H1 (cell line): Measurements from ENCODE around the gene MIB1.

Experiments used
- CHD2 ChIP-seq: IDR thresholded peaks from 2 replicates; pipeline ENCODE4 v1.6.1; 2012; ENCODE audit warnings: low read length, improper control_type of control experiment
- CTCF ChIP-seq, 3 experiments: IDR thresholded peaks; 1 replicate in 2 of 3; 2 replicates in 1 of 3; pipeline versions ENCODE4 v1.5.1 to v1.6.1; 2011; ENCODE audit warnings: low read length in 3 of 3, mild to moderate bottlenecking in 3 of 3, inconsistent platforms in 2 of 3, low read depth in 1 of 3, moderate library complexity in 1 of 3; ENCODE audit not compliant: insufficient read depth in 1 of 3; ENCODE audit errors: control extremely low read depth in 1 of 3
- JUN ChIP-seq: IDR thresholded peaks from 2 replicates; pipeline ENCODE4 v1.6.1; 2011; ENCODE audit warnings: low read depth, mild to moderate bottlenecking, improper control_type of control experiment, low read length
- KDM1A ChIP-seq: fragments of 200-600, 300-600 bp; sonication (generic); IDR thresholded peaks from 2 replicates; pipeline ENCODE4 v1.7.1; 2016; ENCODE audit warnings: mild to moderate bottlenecking, low read length, borderline replicate concordance
- MAX ChIP-seq: IDR thresholded peaks from 2 replicates; pipeline ENCODE4 v1.6.1; 2012; ENCODE audit warnings: inconsistent platforms
- POLR2A ChIP-seq, 2 experiments: IDR thresholded peaks; 1 replicate in 1 of 2; 2 replicates in 1 of 2; pipeline ENCODE4 v1.6.1; 2011; ENCODE audit warnings: low read depth in 2 of 2, low read length in 2 of 2, mild to moderate bottlenecking in 2 of 2; ENCODE audit errors: control extremely low read depth in 1 of 2
- RAD21 ChIP-seq, 2 experiments: IDR thresholded peaks in 1 of 2; conservative IDR thresholded peaks in 1 of 2; 2 replicates each; pipeline ENCODE4 v1.6.1; 2011; ENCODE audit warnings: low read depth in 2 of 2, low read length in 2 of 2, improper control_type of control experiment in 1 of 2, inconsistent platforms in 1 of 2, mild to moderate bottlenecking in 1 of 2, moderate library complexity in 1 of 2
- TF ChIP-seq, protein P1 (sequence below): IDR thresholded peaks from 2 replicates; pipeline ENCODE4 v1.6.1; 2011; ENCODE audit warnings: low read length, improper control_type of control experiment

DNA sequence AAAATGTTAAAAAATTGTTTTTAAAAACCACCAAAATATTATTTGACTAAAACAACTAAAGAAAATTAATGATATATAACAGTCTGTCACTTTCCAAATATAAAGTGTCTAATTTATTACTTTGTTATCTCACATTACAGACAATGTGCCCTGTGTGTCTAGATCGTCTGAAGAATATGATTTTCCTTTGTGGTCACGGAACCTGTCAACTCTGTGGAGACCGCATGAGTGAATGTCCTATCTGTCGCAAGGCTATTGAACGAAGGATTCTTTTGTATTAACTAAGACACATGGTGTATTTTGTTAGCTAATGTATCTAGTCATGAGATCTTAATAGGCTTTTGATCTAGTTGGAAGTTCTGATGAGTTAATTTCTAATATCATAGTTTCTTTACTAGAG is 123.8 kb downstream of the MIB1 start:
- TF ChIP-seq CTCF (IDR thresholded peaks at IDR 0.05; ENCODE audit: control extremely low read depth in 1 of 3, insufficient read depth in 1 of 3, low read depth in 1 of 3, low read length in 3 of 3) (no peak), POLR2A (IDR thresholded peaks at IDR 0.05; ENCODE audit: control extremely low read depth in 1 of 2, low read depth in 2 of 2, low read length in 2 of 2) (no peak), MAX (no peak), JUN (no peak), CHD2 (no peak), RAD21 (IDR thresholded peaks at IDR 0.05 in 1 of 2, conservative IDR thresholded peaks at IDR 0.05 in 1 of 2; ENCODE audit: low read depth in 2 of 2, low read length in 2 of 2) (no peak), KDM1A (no peak)
- TF ChIP-seq, protein P1, sequence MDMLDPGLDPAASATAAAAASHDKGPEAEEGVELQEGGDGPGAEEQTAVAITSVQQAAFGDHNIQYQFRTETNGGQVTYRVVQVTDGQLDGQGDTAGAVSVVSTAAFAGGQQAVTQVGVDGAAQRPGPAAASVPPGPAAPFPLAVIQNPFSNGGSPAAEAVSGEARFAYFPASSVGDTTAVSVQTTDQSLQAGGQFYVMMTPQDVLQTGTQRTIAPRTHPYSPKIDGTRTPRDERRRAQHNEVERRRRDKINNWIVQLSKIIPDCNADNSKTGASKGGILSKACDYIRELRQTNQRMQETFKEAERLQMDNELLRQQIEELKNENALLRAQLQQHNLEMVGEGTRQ, result no peak
